Glomerular endothelial cell (primary cell): Measurements from ENCODE around the gene ZFYVE9. TPM values are rescaled to one million over a fixed set of nuclear protein-coding genes. Genes with fewer than 3 reads are reported as not detected.
A peak's percentile ranks its signal among the peaks of the same experiment; 100 is the strongest.

Experiments
- DNase-seq: peaks from one replicate; pipeline ENCODE4 v3.0.0-alpha.2; 2011; ENCODE audit warnings: low read depth, low spot score; ENCODE audit errors: extremely low read depth
- total RNA-seq: library from RNA; depleted of rRNA; stranded (reverse); fragments of >200 nt; gene quantifications from 2 replicates; pipeline ENCODE4 v1.2.3, GENCODE V29; 2015

The ZFYVE9 gene
- total RNA-seq, 1 donor from 2014 or later = 17.5 TPM

- DNase-seq = no peak
Measured at GRCh38 chr1:52237430-52237829, 95.5 kb downstream of the ZFYVE9 start.

DNA sequence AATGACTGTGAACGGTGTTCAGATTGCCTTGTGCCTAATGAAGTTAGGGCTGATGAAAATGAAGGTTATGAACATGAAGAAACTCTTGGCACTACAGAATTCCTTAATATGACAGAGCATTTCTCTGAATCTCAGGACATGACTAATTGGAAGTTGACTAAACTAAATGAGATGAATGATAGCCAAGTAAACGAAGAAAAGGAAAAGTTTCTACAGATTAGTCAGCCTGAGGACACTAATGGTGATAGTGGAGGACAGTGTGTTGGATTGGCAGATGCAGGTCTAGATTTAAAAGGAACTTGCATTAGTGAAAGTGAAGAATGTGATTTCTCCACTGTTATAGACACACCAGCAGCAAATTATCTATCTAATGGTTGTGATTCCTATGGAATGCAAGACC is 96.6 kb downstream of the ZFYVE9 start:
- DNase-seq = no peak

- no peak for DNase-seq
Measured at GRCh38 chr1:52238887-52239707, 97.2 kb downstream of the ZFYVE9 start.

GRCh38 chr1:52239708-52240001 is 97.8 kb downstream of the ZFYVE9 start:
- DNase-seq = no peak

DNA sequence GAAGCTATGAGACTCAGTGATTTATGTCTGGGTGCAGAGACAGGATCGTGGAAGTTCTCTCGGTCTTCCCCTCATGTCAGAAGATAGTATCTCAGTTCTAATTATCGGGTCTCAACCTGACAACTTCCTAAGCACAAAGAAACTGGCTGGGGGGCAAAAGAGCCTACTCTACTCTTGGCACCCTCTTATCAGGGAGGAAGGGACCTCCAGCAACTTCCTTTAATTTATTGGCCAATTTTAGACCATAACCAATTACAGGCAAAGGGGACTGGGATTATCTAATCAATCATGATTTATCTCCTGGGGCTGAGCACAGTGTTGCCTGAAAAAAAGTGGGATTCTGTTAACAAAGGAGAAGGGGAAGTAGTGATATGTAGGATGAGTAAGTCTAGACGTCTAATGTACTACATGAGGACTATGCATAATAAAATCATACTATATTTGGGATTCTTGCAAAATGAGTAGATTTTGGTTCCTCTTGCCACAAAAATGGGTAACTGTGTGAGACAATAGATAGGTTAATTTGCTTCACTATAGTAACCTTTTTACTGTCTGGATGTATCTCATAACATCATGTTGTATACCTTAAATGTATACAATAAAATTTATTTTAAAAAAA is 98.8 kb downstream of the ZFYVE9 start:
- no peak for DNase-seq

GRCh38 chr1:52243221-52243987 is 101.5 kb downstream of the ZFYVE9 start:
- no peak for DNase-seq

- no peak for DNase-seq
Measured at GRCh38 chr1:52249831-52250230, 107.9 kb downstream of the ZFYVE9 start.

- no peak for DNase-seq
Measured at GRCh38 chr1:52253421-52253820, 111.5 kb downstream of the ZFYVE9 start.

GRCh38 chr1:52259886-52260285 is 118.0 kb downstream of the ZFYVE9 start:
- DNase-seq = no peak

DNA sequence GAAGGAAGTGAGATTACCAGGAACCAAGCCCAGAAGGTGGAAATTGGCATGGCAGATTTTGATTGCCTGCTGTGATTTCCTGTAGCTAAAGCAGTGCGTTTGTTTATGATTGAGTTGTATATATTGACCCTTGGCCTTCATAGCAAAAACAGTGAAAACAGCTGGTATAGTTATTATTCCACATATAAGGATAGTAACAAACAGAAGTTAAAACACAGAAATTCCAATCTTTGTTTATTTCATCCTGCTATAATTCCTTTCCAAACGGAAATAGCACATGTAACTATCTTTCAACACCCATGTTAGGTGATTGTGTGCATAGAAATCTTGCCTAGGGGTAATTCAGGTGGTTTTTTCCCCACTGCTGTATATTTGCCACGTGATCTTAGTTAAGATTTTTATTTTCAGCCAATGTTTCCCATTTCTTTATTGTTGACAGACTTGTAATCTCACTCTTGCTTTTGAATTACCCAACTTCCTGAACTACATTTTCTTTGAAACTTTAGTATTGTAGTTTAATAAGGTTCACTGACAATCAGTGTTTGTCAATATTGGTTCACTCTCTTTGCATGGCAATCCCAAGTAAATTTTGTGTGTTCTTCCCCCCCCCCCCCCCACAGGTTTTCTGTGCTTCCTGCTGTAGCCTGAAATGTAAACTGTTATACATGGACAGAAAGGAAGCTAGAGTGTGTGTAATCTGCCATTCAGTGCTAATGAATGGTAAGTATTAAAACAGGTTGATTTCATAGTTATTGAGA is 121.4 kb downstream of the ZFYVE9 start:
- DNase-seq = no peak

GRCh38 chr1:52264530-52265115 is 122.7 kb downstream of the ZFYVE9 start:
- DNase-seq = no peak

DNA sequence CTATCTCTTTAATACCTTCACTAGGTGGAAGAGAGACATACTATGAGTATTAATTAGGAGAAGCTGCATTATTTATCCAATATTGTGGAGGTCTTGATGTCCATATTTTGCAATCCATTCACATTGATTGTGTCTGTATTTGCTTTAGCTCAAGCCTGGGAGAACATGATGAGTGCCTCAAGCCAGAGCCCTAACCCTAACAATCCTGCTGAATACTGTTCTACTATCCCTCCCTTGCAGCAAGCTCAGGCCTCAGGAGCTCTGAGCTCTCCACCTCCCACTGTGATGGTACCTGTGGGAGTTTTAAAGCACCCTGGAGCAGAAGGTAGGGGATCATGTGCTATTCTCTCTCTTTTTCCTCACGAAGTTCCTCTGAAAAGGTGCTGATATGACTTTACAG is 124.6 kb downstream of the ZFYVE9 start:
- DNase-seq = no peak

DNA sequence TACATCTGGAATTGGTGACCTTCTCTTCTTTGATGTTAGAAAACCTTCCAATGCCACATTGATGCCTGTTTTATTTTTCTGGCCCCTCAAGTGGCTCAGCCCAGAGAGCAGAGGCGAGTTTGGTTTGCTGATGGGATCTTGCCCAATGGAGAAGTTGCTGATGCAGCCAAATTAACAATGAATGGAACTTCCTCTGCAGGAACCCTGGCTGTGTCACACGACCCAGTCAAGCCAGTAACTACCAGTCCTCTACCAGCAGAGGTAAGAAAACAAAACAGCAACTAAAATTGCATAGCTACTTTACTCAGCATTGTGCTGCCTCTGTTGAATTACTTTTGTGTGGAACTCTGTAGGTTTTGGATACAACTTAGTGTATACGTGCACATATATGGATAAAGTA is 126.5 kb downstream of the ZFYVE9 start:
- DNase-seq = no peak

GRCh38 chr1:52281518-52281917 is 139.6 kb downstream of the ZFYVE9 start:
- DNase-seq = no peak

DNA sequence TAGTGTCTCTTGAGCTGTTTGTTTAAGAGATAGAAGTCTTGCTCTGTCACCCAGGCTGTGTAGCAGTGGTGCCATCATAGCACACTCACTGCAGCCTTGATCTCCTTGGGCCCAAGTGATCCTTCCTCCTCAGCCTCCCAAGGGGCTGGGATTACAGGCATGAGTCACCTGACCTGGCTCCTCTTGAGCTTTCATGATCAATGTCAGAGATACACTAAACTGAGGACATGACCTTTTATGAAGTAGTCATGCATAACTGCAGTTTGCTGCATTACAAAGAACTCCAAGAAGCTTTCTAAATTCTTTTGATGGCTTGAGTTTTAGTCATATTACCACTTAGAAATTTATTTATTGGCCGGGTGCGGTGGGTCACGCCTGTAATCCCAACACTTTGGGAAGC is 146.4 kb downstream of the ZFYVE9 start:
- no peak for DNase-seq

- DNase-seq = no peak
Measured at GRCh38 chr1:52294580-52294979, 152.7 kb downstream of the ZFYVE9 start.

- DNase-seq = peak; percentile 56
Measured at GRCh38 chr1:52296345-52296744, 154.5 kb downstream of the ZFYVE9 start.

DNA sequence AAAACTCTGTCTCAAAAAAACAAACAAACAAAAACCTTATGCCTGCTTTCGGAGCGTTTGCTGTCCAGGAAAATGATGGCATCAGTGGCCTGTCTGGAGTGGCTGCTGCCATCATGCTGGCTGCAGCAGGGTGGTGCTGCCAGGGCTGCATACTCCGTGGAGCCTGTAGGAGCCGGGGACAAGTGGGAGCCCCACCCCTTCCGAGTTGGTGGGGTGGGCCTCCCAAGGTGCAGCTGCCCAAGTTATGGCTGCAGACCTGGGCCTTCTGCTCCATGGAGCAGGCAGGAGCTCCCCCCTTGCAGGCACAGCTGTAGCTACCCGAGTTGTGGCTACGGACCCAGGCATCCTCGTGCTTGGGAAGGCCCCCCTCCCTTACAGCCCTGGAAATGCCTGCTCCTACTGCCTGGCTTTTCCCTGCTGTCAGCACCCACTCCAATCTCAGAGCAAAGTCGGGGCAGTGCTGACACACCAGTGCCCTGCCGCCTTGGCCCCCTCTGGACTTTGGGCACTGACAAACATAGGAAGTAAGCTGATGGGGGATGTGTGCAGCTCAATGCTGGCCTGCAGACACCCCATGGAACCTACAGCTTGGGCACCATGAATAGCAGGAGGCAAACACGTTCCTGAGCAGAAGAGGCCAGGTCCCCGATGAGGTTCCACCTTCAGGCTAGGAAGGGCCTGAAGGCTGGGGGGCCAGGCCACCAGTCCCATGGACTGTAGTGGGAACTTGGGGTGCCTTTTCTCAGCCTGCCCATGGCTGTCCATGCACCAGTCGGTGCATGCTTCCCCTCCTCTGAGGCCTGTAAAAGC is 163.7 kb downstream of the ZFYVE9 start:
- no peak for DNase-seq

- DNase-seq = no peak
Measured at GRCh38 chr1:52306227-52307006, 164.5 kb downstream of the ZFYVE9 start.
